ENCODE results near the gene TMEM100. TPM values are rescaled to one million over a fixed set of nuclear protein-coding genes. Genes with fewer than 3 reads are reported as not detected.

Gene TMEM100
- total RNA-seq, 4 donors from 2014 or later = 2.5 to 12.9 (median 6.4) TPM

DNA sequence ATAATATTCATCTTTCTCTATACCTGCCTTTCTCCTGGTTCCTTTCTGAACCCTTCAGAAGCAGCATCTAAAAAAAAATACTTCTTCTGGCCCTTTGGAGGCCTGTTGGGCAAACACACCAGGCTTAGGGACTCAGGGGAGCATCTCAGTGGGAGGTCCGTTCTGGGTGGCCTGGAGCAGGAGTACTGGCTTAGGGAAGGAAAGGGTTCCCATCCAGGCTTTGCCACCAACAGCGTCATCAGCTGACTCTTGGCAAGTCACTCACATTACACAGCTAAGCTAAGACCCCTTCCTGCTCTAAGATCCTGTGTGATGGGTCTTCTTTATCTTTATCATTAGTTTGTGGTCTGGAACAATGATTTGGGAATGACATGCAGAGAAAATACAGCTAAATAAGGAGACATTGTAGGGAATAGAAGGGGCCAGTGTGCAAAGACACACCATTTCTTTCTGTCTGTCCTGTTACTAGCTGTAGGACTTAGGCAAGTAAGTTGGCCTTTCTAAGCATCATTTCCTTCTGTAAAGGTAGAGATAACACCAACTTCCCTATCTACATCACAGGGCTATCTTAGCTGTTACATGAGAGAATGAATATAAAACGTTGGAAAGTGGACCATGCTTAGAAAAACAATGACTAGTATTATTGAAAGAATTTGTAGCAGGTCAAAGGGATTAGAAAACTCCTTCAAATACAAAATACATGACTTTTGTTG is 38.1 kb upstream of the TMEM100 start:
- H3K4me3 ChIP-seq (replicated peaks in 1 of 3) = no peak overlapping the region
- no peak for TF ChIP-seq POLR2A (IDR thresholded peaks at IDR 0.05)
- TF ChIP-seq, protein P1, sequence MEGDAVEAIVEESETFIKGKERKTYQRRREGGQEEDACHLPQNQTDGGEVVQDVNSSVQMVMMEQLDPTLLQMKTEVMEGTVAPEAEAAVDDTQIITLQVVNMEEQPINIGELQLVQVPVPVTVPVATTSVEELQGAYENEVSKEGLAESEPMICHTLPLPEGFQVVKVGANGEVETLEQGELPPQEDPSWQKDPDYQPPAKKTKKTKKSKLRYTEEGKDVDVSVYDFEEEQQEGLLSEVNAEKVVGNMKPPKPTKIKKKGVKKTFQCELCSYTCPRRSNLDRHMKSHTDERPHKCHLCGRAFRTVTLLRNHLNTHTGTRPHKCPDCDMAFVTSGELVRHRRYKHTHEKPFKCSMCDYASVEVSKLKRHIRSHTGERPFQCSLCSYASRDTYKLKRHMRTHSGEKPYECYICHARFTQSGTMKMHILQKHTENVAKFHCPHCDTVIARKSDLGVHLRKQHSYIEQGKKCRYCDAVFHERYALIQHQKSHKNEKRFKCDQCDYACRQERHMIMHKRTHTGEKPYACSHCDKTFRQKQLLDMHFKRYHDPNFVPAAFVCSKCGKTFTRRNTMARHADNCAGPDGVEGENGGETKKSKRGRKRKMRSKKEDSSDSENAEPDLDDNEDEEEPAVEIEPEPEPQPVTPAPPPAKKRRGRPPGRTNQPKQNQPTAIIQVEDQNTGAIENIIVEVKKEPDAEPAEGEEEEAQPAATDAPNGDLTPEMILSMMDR (IDR thresholded peaks at IDR 0.05) = no peak
- peaks cover 18% of the 10 kb centered on the region in 2 donors for H3K4me1 ChIP-seq
- no peaks in the 10 kb centered on the region for H3K27me3 ChIP-seq
- no peak overlapping the region for H3K27ac ChIP-seq
- no peaks in the 10 kb centered on the region for H3K9me3 ChIP-seq
- intact Hi-C loops (cut with DNase I) = no loop called here
- WGBS, 2 donors = 47 to 55% methylated on average over 3 of the region's 3 CpGs
- peak in 1 of 2 donors; percentile 9 for DNase-seq
- H3K36me3 ChIP-seq = no peaks in the 10 kb centered on the region

GRCh38 chr17:55758171-55758570 is 35.5 kb upstream of the TMEM100 start:
- no peaks in the 10 kb centered on the region for H3K36me3 ChIP-seq
- no peaks in the 10 kb centered on the region for H3K9me3 ChIP-seq
- no peak overlapping the region for H3K4me3 ChIP-seq (replicated peaks in 1 of 3)
- no peaks in the 10 kb centered on the region for H3K27me3 ChIP-seq
- peaks cover 18% of the 10 kb centered on the region in 2 donors for H3K4me1 ChIP-seq
- H3K27ac ChIP-seq = no peak overlapping the region
- DNase-seq = peak; percentile 17 to 18
- intact Hi-C loops (cut with DNase I) = no loop called here
- TF ChIP-seq POLR2A (IDR thresholded peaks at IDR 0.05) = no peak
- TF ChIP-seq, protein P1 (IDR thresholded peaks at IDR 0.05) = no peak

DNA sequence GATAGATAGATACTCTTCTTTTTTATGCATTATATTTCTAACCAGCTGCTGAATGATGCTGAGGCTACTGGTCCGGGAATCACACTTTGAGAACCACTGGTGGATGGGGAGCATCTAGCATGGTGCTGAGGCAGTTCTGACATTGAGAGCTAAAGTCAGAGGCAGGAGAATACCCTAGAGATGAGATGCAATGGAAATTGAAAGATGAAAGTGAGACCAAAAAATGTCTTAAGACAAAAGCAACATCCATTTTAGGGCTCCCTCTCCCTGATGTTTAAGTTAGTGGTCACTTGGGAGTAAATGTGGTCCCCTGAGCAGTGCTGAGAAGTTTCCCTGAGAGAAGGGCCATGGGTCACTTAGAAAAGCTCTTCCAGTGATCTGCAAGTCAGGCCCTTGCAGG is 35.0 kb upstream of the TMEM100 start:
- H3K4me3 ChIP-seq (replicated peaks in 1 of 3) = no peak overlapping the region
- peaks cover 18% of the 10 kb centered on the region in 2 donors for H3K4me1 ChIP-seq
- TF ChIP-seq, protein P1 (IDR thresholded peaks at IDR 0.05) = no peak
- no peak for TF ChIP-seq POLR2A (IDR thresholded peaks at IDR 0.05)
- 96 to 97% methylated on average over 1 of the region's 1 CpG for WGBS, 2 donors
- H3K27ac ChIP-seq = no peak overlapping the region
- intact Hi-C loops (cut with DNase I) = no loop called here
- no peaks in the 10 kb centered on the region for H3K9me3 ChIP-seq
- H3K36me3 ChIP-seq = no peaks in the 10 kb centered on the region
- no peaks in the 10 kb centered on the region for H3K27me3 ChIP-seq
- DNase-seq = no peak

DNA sequence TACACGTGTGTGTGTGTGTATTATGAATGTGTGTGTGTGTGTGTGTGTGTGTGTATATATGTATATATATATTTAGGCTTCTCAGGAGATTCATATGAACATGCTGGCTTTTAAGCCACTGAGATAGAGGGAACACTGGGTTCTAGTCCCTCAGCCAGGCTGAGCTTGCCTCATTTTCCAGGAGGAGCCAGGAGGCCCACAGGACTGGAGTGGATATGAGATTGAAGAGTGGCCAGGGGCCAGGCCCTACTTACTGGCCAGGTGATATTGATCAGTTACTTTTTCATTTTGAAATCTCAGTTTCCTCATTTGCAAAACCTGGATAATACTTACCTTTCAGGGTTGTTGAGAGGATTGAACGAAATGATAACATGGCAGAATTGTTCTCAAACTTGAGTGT is 34.0 kb upstream of the TMEM100 start:
- H3K4me1 ChIP-seq = peaks cover 23 to 26% of the 10 kb centered on the region in 2 donors
- H3K36me3 ChIP-seq = no peaks in the 10 kb centered on the region
- TF ChIP-seq, protein P1 (IDR thresholded peaks at IDR 0.05) = no peak
- no peak for TF ChIP-seq POLR2A (IDR thresholded peaks at IDR 0.05)
- no peak for DNase-seq
- intact Hi-C loops (cut with DNase I) = no loop called here
- no peaks in the 10 kb centered on the region for H3K9me3 ChIP-seq
- H3K27ac ChIP-seq = no peak overlapping the region
- WGBS, 2 donors = 94 to 97% methylated on average over 2 of the region's 2 CpGs
- no peaks in the 10 kb centered on the region for H3K27me3 ChIP-seq
- no peak overlapping the region for H3K4me3 ChIP-seq (replicated peaks in 1 of 3)

DNA sequence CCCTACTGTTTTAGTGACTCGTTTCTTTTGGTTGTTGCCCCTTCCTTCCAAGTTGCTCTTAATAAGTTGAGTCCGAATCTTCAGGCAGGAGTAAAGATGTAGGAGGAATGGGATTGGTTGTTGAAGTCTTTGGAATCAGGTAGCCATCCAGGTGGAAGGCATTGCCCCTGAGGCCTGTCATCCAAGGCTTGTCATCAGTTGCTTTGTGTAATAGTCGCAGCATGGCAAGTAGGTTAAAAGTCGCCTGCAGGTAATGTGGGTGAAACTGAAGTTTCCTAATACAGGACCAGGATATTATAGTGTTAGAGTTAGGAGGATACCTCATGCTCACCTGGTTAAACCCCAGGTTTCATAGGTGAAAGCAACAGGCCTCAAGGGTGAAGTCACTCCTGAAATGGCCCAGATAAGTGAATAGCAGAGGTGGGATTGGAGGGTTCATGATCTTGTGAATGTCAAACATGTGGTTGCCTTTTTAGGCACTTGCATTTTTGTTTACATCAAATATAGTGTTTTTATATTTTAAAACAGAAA is 29.1 kb upstream of the TMEM100 start:
- intact Hi-C loops (cut with DNase I) = no loop called here
- DNase-seq = no peak
- H3K4me1 ChIP-seq = peaks cover 7 to 9% of the 10 kb centered on the region in 2 donors
- TF ChIP-seq, protein P1 (IDR thresholded peaks at IDR 0.05) = no peak
- TF ChIP-seq POLR2A (IDR thresholded peaks at IDR 0.05) = no peak
- H3K27ac ChIP-seq = peak overlapping the region; percentile 84 to 88 (median 86)
- 66 to 69% methylated on average over 4 of the region's 4 CpGs for WGBS, 2 donors
- no peaks in the 10 kb centered on the region for H3K36me3 ChIP-seq
- no peaks in the 10 kb centered on the region for H3K9me3 ChIP-seq
- H3K27me3 ChIP-seq = no peaks in the 10 kb centered on the region
- H3K4me3 ChIP-seq (replicated peaks in 1 of 3) = peak overlapping the region in 2 of 3 donors; percentile 90 to 93
